Measurements from ENCODE around the gene AKAP3.

Gene AKAP3

GRCh38 chr12:4607056-4607455 is 41.8 kb downstream of the AKAP3 start:
- ChIA-PET POLR2A (ENCODE audit: low non-redundant PET) (no interaction called here), CTCF (no interaction called here)
- H3K27ac ChIP-seq, result no peak overlapping the region
- no peak for DNase-seq (ENCODE audit: low spot score)
- TF ChIP-seq, protein P1, sequence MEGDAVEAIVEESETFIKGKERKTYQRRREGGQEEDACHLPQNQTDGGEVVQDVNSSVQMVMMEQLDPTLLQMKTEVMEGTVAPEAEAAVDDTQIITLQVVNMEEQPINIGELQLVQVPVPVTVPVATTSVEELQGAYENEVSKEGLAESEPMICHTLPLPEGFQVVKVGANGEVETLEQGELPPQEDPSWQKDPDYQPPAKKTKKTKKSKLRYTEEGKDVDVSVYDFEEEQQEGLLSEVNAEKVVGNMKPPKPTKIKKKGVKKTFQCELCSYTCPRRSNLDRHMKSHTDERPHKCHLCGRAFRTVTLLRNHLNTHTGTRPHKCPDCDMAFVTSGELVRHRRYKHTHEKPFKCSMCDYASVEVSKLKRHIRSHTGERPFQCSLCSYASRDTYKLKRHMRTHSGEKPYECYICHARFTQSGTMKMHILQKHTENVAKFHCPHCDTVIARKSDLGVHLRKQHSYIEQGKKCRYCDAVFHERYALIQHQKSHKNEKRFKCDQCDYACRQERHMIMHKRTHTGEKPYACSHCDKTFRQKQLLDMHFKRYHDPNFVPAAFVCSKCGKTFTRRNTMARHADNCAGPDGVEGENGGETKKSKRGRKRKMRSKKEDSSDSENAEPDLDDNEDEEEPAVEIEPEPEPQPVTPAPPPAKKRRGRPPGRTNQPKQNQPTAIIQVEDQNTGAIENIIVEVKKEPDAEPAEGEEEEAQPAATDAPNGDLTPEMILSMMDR (conservative IDR thresholded peaks at IDR 0.05; ENCODE audit: low read depth), result no peak

GRCh38 chr12:4604684-4605193 is 44.1 kb downstream of the AKAP3 start:
- POLR2A ChIA-PET (ENCODE audit: low non-redundant PET), result no interaction called here
- CTCF ChIA-PET, result interaction anchor here (0.5 to 1.8 kb wide), 14 partner anchors 9 to 375 kb away, joined by 3 to 11 read pairs (median 3); partner anchors contain the start of genes AKAP3 and NDUFA9
- TF ChIP-seq, protein P1 (conservative IDR thresholded peaks at IDR 0.05; ENCODE audit: low read depth), result peak; percentile 83
- peak; percentile 80 for DNase-seq (ENCODE audit: low spot score)
- H3K27ac ChIP-seq, result peak overlapping the region; percentile 44; the same call in 1 of the 2 replicates

GRCh38 chr12:4603946-4604345 is 44.9 kb downstream of the AKAP3 start:
- H3K27ac ChIP-seq, result no peak overlapping the region
- TF ChIP-seq, protein P1 (conservative IDR thresholded peaks at IDR 0.05; ENCODE audit: low read depth), result no peak
- POLR2A ChIA-PET (ENCODE audit: low non-redundant PET), result no interaction called here
- no peak for DNase-seq (ENCODE audit: low spot score)
- CTCF ChIA-PET, result interaction anchor here (0.5 to 1.8 kb wide), 12 partner anchors 8 to 376 kb away, joined by 3 to 8 read pairs (median 3); no protein-coding TSS in a partner anchor

GRCh38 chr12:4603421-4603820 is 45.4 kb downstream of the AKAP3 start:
- POLR2A ChIA-PET (ENCODE audit: low non-redundant PET), result no interaction called here

GRCh38 chr12:4595881-4596280 is 53.0 kb downstream of the AKAP3 start:
- CTCF ChIA-PET, result interaction anchor here (2.0 kb wide), 1 partner anchor 9 kb away, joined by 6 read pairs; no protein-coding TSS in a partner anchor
- no peak overlapping the region for H3K27ac ChIP-seq
- POLR2A ChIA-PET (ENCODE audit: low non-redundant PET), result no interaction called here
- TF ChIP-seq, protein P1 (conservative IDR thresholded peaks at IDR 0.05; ENCODE audit: low read depth), result no peak
- no peak for DNase-seq (ENCODE audit: low spot score)

More at GRCh38 chr12:4603421-4603820, 45.4 kb downstream of the AKAP3 start:
- H3K27ac ChIP-seq, result no peak overlapping the region
- TF ChIP-seq, protein P1 (conservative IDR thresholded peaks at IDR 0.05; ENCODE audit: low read depth), result no peak
- CTCF ChIA-PET, result no interaction called here
- DNase-seq (ENCODE audit: low spot score), result no peak

GRCh38 chr12:4591180-4591687 is 57.6 kb downstream of the AKAP3 start:
- no peak overlapping the region for H3K27ac ChIP-seq
- POLR2A ChIA-PET (ENCODE audit: low non-redundant PET), result no interaction called here
- CTCF ChIA-PET, result interaction anchor here (1.3 kb wide), 1 partner anchor 13 kb away, joined by 3 read pairs; no protein-coding TSS in a partner anchor
- TF ChIP-seq, protein P1 (conservative IDR thresholded peaks at IDR 0.05; ENCODE audit: low read depth), result no peak
- DNase-seq (ENCODE audit: low spot score), result no peak

All from RWPE1 (cell line).